ENCODE data around the gene SOX13.
A peak's percentile ranks its signal among the peaks of the same experiment; 100 is the strongest.

The SOX13 gene

DNA sequence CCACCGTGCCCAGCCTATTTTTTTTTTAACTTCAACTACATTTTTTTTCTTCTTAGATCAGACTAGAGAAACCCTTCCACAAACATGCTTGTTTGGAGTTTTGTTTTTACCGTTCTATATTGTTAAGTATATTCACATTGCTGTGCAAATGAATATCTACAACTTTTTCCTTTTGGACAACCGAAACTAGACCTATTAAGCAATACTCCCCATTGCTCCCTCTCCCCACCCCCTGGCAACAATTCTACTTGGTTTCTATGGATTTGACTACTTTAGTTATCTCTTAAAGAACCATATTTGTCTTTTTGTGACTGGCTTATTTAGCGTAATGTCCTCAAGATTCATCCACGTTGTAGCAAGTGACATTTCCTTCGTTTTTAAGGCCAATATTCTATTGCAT lies 59.8 kb downstream of the SOX13 start:
- no peak for DNase-seq

DNA sequence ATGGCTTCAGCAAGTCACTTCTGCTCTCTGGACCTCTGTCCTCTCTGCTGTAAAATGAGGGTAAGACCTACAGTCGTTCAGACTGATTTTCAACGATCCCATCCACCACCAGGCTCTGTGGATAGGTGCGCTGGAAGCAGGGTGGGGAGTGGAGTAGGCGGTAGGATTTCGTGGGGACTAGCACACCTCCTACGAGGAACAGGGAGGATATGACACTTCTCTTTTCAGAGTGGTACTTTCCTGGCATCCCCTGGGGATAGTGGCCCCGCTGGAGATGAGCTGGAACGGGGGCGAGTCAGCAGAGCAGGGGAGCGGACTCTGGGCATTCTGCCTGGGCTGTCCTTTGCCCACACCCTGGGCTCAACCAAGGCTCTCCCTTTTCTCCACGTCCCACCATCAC lies 61.2 kb downstream of the SOX13 start:
- DNase-seq: no peak

DNA sequence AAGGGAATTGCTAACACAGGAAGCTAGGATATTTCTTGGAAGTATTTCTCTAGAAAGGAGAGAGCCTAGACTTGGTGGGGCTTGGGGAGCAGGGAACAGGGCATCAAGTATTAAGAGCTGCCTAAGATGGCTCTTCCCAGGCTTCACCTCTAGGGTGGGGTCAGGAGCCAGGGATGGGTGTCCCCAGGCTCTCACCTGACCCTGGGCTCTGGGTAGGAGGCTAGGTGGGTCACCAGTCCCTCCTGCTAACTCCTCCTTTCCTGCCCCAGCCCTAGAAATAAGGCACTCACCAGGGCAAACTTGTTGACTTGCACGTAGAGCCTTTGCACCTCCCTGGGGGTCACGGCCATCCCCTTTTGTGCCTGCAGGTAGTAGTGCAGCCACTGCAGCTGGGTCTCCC lies 63.9 kb downstream of the SOX13 start:
- no peak for DNase-seq

DNA sequence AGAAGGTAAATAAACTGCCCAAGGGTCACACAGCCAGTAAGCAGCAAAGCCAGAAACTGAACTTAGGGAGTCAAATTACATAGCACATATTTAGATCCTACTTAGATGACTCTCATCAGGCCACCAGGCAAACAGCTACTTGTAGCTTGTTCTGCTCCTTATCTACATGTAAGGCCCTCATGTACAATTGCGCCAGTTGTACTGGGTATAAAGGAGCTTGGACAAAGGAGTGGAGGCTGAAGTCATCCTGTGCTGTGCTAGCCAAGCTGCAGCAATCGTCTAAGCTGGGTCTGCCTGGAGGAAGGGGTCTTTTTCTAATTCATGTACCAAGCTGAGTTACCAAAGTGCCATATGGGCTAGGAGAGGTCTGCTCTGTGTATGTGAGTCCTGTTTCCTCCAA lies 66.2 kb downstream of the SOX13 start:
- DNase-seq: no peak

DNA sequence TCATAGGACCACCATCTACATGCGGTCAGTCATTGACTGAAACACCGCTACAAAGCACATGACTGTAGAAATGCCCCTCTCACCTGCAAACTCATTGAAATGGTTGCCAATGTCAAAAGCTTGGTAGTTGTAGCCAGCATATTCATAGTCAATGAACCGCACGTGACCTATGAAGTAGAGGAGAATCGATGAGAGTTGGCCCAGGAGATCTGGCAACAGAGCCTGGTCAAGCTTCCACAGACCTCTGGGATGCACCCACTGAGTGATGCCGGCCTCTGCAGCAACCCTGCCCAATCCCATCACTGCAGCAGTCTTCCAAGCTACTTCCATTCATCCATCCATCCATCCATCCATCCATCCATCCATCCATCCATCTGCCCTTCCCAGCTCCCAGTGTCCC lies 67.0 kb downstream of the SOX13 start:
- DNase-seq: no peak

DNA sequence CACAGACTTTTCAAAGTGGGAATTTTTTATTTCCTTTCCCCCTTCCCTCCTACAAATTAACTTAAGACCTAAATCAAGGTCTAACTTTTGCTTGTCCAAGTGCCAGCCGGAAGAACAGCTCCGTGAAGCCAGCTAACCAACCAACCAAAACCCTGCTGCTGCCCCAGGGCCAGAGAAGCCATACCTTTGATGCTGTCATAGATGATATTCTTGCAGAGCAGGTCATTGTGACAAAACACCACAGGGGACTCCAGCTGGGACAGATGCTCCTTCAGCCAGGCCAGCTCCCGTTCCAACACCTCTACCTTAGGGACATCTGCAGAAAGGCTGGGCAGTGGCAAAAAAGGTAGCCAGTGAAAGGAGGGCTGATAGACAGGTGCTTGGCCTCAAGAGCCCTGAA lies 68.2 kb downstream of the SOX13 start:
- DNase-seq: no peak

DNA sequence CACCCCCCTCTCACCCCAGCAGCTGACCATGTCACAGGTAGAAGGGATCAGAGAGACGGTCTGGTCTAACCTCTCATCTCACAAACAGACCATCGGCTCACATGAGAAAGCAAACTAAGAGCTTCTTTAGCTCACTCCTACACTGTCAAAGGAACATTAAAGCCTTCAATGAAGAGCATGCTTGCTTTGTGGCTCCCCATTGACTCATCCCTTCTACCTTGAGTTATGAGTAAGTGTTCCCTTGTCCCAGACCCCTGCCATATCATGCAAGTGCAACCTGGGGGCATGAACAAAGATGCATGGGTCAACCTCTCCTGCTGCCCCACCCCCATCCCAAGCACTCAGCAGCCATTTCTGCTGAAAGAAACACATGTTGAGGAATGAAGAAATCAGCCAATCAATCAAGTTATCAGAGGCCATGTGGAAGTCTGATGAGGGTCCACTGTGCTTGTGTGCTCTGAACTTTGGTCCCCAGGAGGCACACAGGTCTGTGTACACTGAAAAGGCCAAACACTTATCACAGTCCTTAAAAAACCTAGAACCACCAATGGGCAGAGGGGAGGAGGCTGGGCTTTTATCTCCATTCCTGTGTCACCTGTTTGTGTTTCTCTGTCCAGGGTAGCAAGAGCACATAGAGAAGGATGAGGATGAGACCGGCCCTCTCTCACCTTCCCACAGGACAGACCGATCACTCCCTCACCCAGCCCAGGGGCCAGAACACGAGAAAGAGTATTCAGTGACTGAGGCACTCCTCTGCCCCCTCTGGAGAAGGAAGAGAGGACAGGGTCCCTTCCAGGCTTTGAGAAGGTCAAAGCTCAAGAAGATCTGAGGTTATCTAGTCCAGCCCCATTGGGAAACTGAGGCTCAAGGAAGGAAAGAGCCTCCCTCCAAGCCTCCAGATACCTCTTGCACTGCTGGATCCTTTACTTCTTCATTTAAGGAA lies 69.4 kb downstream of the SOX13 start:
- DNase-seq: no peak

DNA sequence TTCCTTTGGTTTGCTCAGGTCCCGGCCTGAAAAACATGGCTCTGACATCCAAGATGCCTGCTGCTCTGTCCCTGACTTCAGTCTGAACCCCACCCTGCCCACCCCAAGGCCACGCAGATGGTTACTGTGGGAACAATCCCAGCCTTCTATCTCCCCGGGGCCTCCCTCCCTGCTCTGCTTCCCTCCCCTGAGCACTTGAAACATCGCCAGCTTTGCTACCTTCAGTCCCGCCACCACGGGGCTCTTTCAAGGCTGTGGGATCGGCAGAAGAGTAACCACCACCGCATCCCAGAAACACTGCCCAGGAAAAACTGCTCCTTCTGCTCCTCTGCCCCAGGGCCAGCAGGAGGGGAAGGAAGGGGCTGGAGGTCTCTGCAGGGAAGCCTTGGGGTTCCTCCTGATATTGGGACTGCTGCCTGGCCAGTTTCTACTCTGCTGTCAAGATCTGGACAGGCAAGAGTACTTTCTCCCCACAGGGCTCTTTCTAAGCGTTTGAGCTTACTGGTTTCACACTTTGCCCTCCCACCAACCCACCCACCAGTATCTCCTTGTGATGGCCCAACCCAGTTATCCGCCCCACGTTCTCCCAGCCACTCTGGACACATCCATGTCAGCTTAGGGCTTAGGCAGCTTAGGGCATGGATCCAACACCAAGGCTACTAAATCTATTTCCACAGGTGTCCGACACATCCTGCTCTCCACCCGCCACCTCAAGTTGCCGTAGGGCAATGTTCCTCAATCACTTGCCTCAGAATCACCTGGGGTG lies 70.5 kb downstream of the SOX13 start:
- DNase-seq: no peak

DNA sequence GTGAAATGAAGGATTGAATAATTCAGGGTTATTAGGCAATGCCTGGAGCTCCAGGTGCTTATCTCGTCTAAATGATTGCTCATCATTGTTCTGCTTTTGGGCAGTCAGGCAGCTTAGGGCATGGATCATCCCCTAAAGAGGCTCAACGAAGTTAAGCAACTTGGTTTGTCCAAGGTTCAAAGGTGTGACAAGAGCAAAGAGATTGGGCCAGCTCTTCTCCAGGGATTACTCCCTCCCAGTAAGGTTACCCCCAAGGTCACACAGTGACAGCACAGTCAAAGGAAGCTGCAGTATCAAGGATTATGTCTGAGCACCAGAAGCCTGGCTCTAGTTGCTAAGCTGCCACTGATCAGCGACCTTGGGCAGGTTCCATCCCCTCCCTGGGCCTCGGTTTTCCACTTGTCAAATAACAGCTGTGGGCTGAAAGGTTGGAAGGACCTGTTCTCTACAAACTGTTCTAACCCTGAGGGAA lies 72.2 kb downstream of the SOX13 start:
- DNase-seq: no peak

DNA sequence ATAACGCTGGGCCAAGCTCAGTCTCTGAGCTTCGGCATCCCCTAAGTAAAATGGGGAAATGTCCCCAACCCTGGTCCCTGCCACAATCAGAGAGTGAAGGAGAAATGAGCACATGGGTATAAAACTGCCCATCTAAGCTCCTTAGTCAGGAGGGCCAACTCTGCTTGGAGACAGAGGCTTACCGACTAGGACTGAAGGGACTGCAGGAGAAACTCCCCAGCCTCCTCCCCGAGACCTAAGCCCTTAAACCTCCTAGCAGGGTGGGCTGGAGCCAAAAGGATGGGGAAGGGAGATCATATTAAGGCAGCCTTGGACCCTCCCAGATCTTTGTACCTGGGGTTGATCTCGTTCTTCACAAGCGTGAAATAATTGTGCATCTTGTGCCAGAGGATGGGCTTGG lies 73.4 kb downstream of the SOX13 start:
- DNase-seq: no peak

DNA sequence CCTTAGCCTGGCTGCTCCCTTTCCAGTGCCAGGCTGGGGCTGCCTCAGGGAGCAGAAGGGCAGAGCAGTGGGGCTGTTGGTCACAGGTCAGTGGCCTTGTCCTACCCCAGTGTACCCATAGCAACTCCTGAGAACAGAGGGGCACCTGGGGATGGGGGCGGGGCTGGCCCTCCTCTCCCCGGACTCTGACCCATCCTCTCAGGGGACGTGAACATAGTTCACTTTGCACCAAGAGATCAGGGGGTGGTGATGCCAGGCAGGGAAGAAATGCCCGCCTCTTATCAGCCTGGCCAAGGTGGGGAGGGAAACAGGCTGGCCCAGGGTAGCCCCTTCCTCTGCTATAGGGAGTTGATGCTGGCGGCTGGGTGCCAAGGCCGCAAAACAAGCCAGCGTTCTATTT lies 74.0 kb downstream of the SOX13 start:
- DNase-seq: no peak

DNA sequence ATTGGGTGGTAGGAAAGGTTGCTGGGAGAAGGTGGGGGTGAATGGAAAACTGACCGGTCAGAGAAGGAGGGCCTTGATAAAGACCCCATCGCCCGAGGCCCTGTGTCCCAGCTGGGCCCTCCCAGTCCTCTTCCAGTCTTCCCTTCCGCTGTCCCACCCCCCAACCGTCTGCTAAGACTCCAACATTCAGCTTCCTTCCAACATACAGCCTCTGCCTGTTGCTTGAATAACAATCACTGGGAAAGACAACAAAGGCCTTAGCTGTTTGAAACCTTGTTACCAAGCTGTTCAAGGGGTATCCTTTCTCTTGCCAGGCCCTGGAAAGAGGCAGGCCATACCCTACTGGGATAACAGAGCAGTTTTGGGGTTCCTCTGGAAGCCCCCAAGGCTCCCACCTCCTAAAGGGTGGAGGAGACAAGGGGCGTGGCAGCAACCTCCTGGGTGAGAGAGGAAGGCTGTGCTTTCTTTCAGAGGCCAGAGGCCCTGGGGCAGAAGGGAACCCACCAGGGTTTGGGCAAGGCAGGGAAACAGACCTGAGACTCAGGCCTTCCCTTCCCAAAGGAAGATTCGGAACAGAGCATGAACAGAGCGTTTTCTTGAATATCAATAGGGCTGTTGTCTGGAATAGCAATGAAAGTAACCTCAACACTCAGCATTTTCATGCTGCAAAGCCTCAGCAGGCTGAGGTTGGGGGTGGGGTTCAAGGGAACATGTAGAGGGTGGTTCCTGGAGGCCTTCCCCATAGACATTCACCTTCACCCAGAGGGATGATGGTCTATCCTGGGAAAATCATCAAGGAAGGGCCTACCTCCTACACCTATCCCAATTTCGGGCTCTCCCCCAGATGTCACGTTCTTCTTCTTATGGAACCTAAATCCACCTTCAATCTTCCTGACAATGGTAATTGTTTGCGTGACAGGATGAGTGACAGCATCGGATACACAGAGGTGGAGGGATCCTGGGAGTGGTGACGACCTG lies 74.8 kb downstream of the SOX13 start:
- no peak for DNase-seq

DNA sequence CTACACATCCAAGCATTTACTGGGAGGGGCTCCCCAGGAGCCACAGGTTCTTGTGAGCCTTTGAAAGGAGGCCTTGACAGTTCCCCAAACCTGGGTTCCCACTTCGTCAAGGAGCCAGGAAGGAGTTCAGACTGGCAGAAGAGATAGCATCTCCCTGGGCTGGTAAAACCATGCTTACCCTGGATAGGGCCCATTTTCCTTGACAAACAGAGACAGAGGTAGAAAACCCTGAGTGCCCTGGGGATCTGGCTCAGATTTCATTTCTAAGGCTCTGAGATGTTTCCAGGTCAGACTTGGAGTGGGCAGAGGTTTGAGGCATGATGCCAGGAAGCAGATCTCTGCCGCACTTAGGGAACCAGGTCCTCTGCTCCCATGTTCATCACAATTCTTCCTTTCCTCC lies 76.2 kb downstream of the SOX13 start:
- DNase-seq: no peak

DNA sequence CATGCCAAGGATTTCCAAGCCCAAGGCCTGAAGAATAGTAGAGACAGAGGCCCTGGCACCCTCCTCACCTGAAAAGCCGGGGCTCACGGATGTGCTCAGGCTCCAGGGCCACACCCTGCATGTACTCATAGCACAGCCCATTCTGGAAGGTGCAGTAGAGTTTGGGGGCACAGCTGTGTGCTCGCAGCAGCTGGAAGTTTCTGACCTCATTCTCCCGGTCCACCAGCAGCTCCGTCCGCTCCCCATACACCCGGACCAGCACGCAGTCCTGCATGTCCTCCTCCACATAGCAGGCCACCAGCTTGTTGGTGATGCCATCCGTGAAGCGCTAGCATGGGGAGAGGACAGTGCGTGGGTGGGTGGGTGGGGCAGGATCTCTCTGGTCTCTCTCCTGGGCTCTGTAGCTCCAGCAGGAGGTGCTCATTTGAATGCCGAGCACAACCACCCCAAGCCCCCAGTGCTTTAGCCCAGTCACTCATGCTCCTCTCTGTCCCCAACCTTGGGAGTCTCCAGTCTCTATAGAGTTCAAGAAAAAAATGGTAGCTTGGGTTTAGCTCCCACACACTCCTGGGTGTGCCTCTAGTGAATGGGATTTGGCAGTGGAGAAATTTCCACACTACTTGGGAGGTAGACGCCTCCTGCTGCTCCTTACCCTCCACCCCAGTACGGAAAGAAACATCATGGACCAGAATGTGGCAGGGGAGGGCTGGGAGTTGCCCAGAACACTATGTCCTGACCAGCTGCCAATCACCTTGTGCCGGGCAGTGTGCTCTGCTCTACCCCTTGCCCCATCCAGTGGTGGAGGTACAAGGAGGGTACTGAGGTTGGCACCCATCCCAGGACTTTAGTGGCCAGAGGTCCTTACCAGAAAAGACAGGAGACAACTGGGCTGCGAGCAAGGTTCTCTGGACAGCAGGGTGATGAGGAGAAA lies 77.0 kb downstream of the SOX13 start:
- no peak for DNase-seq

DNA sequence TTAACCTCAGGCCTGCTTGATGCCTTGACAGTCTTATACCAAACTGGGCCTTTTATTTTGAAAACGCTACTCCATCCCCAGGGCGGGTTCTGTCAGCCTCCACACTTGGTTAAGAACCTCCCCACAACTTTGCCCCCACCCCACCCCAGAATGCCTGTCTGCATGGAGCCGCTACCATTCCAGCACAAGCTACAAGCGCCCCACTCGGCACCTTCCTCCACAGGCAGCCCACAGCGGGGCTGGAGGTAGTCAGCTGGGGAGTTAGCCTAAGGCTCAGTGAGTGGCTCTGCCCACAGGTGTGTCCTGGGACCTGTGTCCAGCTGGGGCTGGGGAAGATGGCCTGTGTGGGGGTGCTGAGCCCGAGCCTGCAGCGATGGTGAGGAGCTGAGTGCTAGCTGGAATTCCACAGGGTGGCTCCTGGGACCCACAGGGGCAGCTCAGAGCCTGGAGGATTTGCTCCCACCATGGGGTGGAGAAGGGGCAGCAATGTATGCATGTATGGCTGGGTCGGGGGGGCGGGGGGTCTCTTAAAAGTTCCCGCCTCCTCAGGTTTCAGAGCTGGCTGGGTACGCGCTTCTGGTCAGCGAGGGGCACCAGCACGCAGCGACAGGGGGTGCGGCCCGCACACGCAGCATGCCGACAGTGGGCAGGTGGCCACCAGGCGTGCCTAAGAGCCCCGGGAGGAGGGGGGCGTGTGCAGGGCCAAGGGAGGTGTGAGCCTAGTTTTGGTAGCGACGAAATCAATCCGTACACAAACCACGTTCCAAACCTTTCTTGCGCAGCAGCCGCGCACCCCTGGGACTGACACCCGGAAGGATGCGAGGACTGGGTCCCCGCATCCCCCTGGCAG lies 78.0 kb downstream of the SOX13 start:
- DNase-seq: peak; percentile 19

DNA sequence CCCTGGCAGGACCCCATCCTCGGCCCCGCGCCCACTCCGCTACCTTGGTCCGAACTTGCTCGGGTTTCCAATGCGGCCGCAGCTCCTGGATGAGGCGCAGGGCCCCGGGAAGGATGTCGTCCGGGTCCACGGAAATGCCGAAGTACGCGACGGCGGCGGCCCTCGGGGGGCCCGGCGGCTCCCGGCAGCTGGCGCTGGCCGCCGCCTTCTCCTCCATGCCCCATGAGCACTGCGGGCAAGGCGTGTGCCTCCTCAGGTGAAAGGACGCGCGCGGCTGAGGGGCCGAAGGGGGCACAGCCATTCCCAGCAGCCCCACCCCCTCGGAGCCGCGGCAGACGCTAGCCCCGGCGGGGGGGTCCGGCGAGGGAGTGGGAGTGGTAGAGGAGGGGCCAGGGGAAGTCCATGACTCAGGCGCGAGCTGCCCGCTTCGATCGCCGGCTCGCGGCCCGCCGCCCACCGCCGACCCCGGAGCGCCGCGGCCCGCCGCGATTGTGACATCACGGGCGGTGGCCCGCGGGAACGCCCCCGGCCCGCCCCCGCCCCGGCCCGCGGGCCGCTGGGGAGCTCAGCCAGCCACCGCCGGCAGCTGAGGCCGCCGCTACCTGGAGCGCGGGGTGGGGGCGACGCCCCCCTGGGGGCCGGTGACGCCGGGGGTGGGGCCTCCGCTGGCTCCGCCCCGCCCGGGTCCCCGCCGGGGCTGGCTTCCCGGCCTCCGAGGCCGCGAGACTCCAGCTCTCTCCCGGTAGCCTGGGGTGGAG lies 78.8 kb downstream of the SOX13 start, which contains the start of gene ETNK2:
Gene ETNK2 (minus strand): TSS at position 493 of the 758 bp plus-strand sequence. CDS start 192 bp downstream, at position 301.
- DNase-seq: peak; percentile 51

DNA sequence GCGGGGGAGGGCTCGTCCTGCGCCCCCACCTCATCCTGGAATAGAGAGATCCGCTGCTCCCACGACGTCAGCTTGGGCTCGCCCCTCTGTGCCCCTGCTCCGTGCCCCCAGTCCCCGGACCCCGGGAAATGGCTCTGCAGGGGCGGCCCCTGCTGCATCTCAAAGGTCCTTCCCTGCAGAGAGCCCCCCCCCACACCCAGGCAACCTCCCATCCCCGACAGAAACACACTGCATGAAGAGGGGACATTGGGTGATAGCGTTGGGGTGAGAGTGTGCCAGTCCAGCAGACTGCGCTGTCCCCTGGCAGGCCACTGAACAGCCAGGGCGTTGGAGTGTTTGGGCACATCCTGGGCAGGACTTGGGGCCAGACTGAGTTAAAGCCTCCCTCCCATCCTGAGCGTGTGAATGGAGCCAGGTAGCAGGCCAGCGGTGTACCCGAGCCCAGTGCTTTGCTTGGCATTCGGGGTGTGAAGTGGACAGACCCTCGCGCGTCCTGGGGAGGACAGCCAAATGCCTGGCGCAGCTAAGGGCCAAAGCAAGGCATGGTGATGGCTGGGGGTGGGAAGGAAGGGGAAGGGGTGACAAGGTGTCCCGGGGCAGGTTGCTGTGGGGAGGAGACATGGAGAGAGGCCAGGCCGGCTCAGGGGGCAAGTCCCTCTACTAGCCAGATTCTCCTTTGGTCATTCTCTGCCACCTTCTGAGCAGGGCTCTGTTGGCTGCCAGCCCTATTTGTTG lies 79.6 kb downstream of the SOX13 start:
- no peak for DNase-seq

DNA sequence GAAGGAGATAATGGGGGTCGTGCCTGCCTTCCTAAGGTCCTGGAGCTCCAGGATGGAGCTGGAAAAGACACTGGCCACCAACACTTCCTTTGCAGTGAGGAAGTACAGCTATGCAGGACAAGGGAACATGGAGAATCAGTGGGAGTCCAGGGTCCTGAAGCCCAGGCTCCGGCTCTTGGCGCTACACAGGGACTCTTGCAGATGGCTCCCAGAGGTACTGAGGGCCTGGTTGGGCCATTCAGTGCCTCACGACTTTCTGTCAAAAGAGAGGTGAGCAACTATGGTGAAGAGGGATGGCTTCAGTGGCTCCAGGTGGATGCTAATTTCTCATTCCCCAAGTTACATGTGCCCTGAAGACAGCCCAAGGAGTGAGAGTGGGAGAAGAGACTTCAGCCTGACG lies 80.8 kb downstream of the SOX13 start:
- DNase-seq: no peak
